ENCODE data around the gene MOSPD3. TPM values are rescaled to one million over a fixed set of nuclear protein-coding genes. Genes with fewer than 3 reads are reported as not detected.

The MOSPD3 gene
- total RNA-seq, 2 experiments from 2014 or later, result 10.4 to 12.0 TPM

GRCh38 chr7:100603726-100604027 lies 8.7 kb upstream of the MOSPD3 start:
- peak overlapping the region; percentile 79 for H3K4me2 ChIP-seq (ENCODE audit: low read length)
- CTCF ChIA-PET (ENCODE audit: unreplicated experiment), result interaction anchor here (1.3 to 1.4 kb wide), 2 partner anchors 9 to 17 kb away, joined by 4 to 7 read pairs; partner anchors contain the start of genes FBXO24 and MOSPD3

GRCh38 chr7:100604028-100604975 lies 8.0 kb upstream of the MOSPD3 start:
- Histone ChIP-seq H3K4me1 (ENCODE audit: insufficient read depth, low read length, poor library complexity, severe bottlenecking) (peaks cover 13% of the 10 kb centered on the region), H3K4me3 (ENCODE audit: low read depth, low read length, poor library complexity, severe bottlenecking) (peak overlapping the region; percentile 76), H3K27ac (ENCODE audit: low read depth, low read length, poor library complexity, severe bottlenecking) (peak overlapping the region; percentile 39), H3K79me2 (ENCODE audit: insufficient read depth, low read depth, low read length) (no peaks in the 10 kb centered on the region), H3K9me2 (ENCODE audit: insufficient read depth, low read length) (no peaks in the 10 kb centered on the region), H3K36me3 (ENCODE audit: insufficient read depth, low read length) (no peaks in the 10 kb centered on the region), H4K20me1 (ENCODE audit: insufficient read depth, low read length) (no peaks in the 10 kb centered on the region), H3K4me2 (ENCODE audit: low read length) (peak overlapping the region; percentile 79), H3K9me3 (ENCODE audit: low read length) (no peaks in the 10 kb centered on the region), H2AFZ (ENCODE audit: low read length) (peak overlapping the region; percentile 94)
- TF ChIP-seq EZH2phosphoT487 (IDR thresholded peaks at IDR 0.05; ENCODE audit: borderline replicate concordance, low read depth, low read length), result no peak
- peak; percentile 81 for TF ChIP-seq CTCF (conservative IDR thresholded peaks at IDR 0.05; ENCODE audit: low read length)
- POLR2A ChIA-PET, result interaction anchor here (0.7 to 2.0 kb wide), 2 partner anchors 21 to 88 kb away, joined by 5 to 7 read pairs; no protein-coding TSS in a partner anchor
- intact Hi-C loops (cut with micrococcal nuclease; ENCODE audit: unreplicated experiment), result loop anchor here (1.0 kb wide), 2 partner anchors 70 to 87 kb away; no protein-coding TSS in a partner anchor
- DNase-seq (ENCODE audit: low spot score), result peak; percentile 85
- CTCF ChIA-PET (ENCODE audit: unreplicated experiment), result interaction anchor here (1.4 kb wide), 1 partner anchor 18 kb away, joined by 4 read pairs; the partner anchor contains the start of gene FBXO24
- BruUV-seq (replicated peaks), result no TSS peak

More at GRCh38 chr7:100603726-100604027, 8.7 kb upstream of the MOSPD3 start:
- Histone ChIP-seq H3K27ac (ENCODE audit: low read depth, low read length, poor library complexity, severe bottlenecking) (no peak overlapping the region), H3K4me1 (ENCODE audit: insufficient read depth, low read length, poor library complexity, severe bottlenecking) (peaks cover 13% of the 10 kb centered on the region), H3K79me2 (ENCODE audit: insufficient read depth, low read depth, low read length) (no peaks in the 10 kb centered on the region), H3K9me2 (ENCODE audit: insufficient read depth, low read length) (no peaks in the 10 kb centered on the region), H2AFZ (ENCODE audit: low read length) (peak overlapping the region; percentile 59; the same call in 1 of the 2 replicates), H4K20me1 (ENCODE audit: insufficient read depth, low read length) (no peaks in the 10 kb centered on the region), H3K4me3 (ENCODE audit: low read depth, low read length, poor library complexity, severe bottlenecking) (peak overlapping the region; percentile 76), H3K9me3 (ENCODE audit: low read length) (no peaks in the 10 kb centered on the region), H3K36me3 (ENCODE audit: insufficient read depth, low read length) (no peaks in the 10 kb centered on the region)
- no peak for TF ChIP-seq CTCF (conservative IDR thresholded peaks at IDR 0.05; ENCODE audit: low read length)
- TF ChIP-seq EZH2phosphoT487 (IDR thresholded peaks at IDR 0.05; ENCODE audit: borderline replicate concordance, low read depth, low read length), result no peak
- POLR2A ChIA-PET, result interaction anchor here (0.6 to 0.7 kb wide), 3 partner anchors 9 to 175 kb away, joined by 4 to 7 read pairs (median 4); partner anchors contain the start of gene MOSPD3
- no peak for DNase-seq (ENCODE audit: low spot score)
- intact Hi-C loops (cut with micrococcal nuclease; ENCODE audit: unreplicated experiment), result loop anchor here (1.0 kb wide), 2 partner anchors 71 to 88 kb away; no protein-coding TSS in a partner anchor
- no TSS peak for BruUV-seq (replicated peaks)

All from OCI-LY7 (cell line).